ENCODE measurements around the gene KIF25. TPM values are rescaled to one million over a fixed set of nuclear protein-coding genes. Genes with fewer than 3 reads are reported as not detected.

KIF25 gene
- total RNA-seq, 2 experiments from 2014 or later: not detected

DNA sequence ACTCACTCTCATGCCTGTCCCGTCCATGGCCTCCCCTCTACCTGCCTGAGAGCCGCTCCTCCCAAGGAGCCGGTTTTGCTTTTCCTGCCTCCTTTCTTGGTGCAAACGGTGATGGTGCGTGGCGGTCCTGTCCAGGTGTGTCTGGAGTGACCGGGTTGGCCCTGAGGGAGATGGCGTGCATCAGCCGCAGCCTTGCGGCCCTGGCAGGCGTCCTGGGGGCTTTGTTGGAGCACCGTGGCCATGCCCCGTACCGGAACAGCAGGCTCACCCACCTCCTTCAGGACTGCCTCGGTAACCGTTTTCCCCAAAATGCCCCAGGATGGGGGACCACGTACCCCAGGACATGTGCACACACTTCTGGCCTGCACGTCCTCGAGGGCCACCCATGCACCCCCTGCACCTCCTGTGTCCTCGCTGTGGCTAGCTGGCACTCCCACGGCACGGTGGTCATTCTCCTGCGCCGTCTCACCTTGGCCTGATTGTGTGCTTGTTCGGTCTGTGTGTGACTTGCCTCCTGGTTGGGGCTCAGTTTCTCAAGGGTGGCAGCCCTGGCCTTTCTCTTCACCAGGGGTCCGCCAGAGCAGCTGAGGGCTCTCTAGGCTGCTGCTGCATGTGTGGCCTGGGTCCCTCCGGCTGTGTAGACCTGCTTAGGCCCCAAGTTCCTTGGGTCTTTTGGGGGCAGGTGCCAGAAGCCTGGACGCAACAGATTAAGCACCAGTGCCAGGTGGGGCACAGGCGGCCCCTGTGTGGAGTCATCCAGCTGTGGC is 45.1 kb downstream of the KIF25 start:
- ChIA-PET POLR2A (no interaction called here), CTCF (no interaction called here)
- Mint-ChIP-seq H3K4me3 (no peak overlapping the region), H3K36me3 (ENCODE audit: low read depth) (peaks cover 1% of the 10 kb centered on the region), H3K27ac (no peak overlapping the region), H3K4me1 (ENCODE audit: low read depth) (no peaks in the 10 kb centered on the region), H3K27me3 (no peaks in the 10 kb centered on the region), H3K9me3 (peaks cover 16% of the 10 kb centered on the region)
- ATAC-seq: no peak
- intact Hi-C loops (cut with micrococcal nuclease): no loop called here
- no peak for DNase-seq
- no peak for TF ChIP-seq CTCF (IDR thresholded peaks at IDR 0.05)

DNA sequence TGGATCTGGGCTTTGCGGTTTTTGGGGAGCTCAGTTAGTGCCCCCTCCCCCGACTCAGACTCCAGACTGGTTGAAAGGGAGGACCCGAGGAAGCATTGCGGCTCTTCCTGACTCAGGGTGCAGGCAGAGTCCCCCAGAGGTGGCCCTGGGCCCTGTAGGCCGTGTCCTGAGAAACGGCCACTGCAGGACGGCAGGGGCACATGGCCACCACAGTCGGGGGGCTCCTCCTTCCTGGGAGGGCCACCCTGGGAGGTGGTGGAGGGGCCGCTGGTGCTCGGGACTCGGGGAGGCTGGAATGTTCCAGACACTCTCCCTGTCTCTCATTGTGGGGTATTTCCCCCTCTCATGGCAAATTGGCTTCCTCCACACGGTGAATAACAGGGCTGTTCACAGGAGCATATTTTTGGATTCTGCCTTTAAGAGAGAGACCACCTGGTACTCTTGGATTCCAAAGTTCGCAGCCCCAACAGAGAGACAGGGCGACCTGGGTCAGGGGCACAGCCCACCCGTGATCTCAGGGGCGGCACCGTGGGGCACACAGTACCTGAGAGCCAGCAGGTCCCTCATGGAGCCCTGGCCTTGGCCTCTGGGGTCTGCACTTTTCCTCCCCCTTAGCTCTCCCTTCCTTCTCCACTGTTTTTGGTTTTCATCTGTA is 45.8 kb downstream of the KIF25 start:
- POLR2A ChIA-PET: no interaction called here
- Mint-ChIP-seq H3K27ac (no peak overlapping the region), H3K4me1 (ENCODE audit: low read depth) (no peaks in the 10 kb centered on the region), H3K27me3 (no peaks in the 10 kb centered on the region), H3K4me3 (no peak overlapping the region), H3K9me3 (peaks cover 16% of the 10 kb centered on the region), H3K36me3 (ENCODE audit: low read depth) (peaks cover 1% of the 10 kb centered on the region)
- CTCF ChIA-PET: no interaction called here
- intact Hi-C loops (cut with micrococcal nuclease): no loop called here
- TF ChIP-seq CTCF (IDR thresholded peaks at IDR 0.05): no peak
- DNase-seq (no peak), ATAC-seq (no peak)

- no peak for ATAC-seq
- Mint-ChIP-seq H3K27ac (no peak overlapping the region), H3K4me3 (no peak overlapping the region), H3K36me3 (ENCODE audit: low read depth) (no peaks in the 10 kb centered on the region), H3K27me3 (no peaks in the 10 kb centered on the region), H3K4me1 (ENCODE audit: low read depth) (no peaks in the 10 kb centered on the region), H3K9me3 (peaks cover 11% of the 10 kb centered on the region)
- intact Hi-C loops (cut with micrococcal nuclease): no loop called here
- DNase-seq: no peak
- ChIA-PET POLR2A (no interaction called here), CTCF (no interaction called here)
- no peak for TF ChIP-seq CTCF (IDR thresholded peaks at IDR 0.05)
These were observed 46.5 kb downstream of the KIF25 start for GRCh38 chr6:168043848-168044415.

DNA sequence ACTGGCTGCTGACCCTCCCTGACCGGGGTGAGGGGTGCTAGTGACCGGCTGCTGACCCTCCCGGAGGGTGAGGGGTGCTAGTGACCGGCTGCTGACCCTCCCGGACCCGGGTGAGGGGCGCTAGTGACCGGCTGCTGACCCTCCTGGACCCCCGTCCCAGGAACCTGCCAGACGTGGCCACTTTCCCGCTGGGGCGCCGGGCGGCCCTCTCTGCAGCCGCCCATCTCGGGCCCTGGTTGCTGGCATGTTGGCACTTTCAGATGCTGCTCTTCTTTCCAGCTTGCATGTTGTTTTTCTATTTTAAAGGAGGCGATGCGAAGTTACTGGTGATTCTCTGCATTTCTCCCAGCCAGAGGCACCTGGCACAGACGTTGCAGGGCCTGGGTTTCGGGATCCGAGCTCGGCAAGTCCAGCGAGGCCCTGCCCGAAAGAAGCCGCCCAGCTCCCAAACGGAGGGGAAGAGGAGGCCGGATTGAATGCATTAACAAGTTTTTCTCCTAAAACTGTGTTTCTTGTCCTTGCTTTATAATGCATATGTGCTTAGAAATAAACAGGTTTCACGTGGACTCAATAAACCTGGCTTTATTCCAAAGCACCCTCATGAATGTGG is 47.2 kb downstream of the KIF25 start:
- H3K9me3 Mint-ChIP-seq: peaks cover 9% of the 10 kb centered on the region
- no peak overlapping the region for H3K27ac Mint-ChIP-seq
- H3K36me3 Mint-ChIP-seq (ENCODE audit: low read depth): no peaks in the 10 kb centered on the region
- TF ChIP-seq CTCF (IDR thresholded peaks at IDR 0.05): no peak
- ChIA-PET POLR2A (interaction anchor here (1.0 kb wide), 1 partner anchor 23 kb away, joined by 3 read pairs; no protein-coding TSS in a partner anchor), CTCF (no interaction called here)
- no peaks in the 10 kb centered on the region for H3K4me1 Mint-ChIP-seq (ENCODE audit: low read depth)
- no peak overlapping the region for H3K4me3 Mint-ChIP-seq
- intact Hi-C loops (cut with micrococcal nuclease): no loop called here
- DNase-seq (no peak), ATAC-seq (no peak)
- H3K27me3 Mint-ChIP-seq: no peaks in the 10 kb centered on the region

Data from activated CD8-positive, alpha-beta T cell treated with anti-CD3 and anti-CD28 coated beads for 36 hours (primary cell).